CD4-positive, alpha-beta T cell treated with Interleukin-4 for 1 hour (primary cell): ENCODE measurements around the gene MAPK11.
A peak's percentile ranks its signal among the peaks of the same experiment; 100 is the strongest.

Experiments used
- DNase-seq, 2 donors: peaks; one replicate each; pipeline ENCODE4 v3.0.0-alpha.2; 2020 to 2022

MAPK11 gene

DNA sequence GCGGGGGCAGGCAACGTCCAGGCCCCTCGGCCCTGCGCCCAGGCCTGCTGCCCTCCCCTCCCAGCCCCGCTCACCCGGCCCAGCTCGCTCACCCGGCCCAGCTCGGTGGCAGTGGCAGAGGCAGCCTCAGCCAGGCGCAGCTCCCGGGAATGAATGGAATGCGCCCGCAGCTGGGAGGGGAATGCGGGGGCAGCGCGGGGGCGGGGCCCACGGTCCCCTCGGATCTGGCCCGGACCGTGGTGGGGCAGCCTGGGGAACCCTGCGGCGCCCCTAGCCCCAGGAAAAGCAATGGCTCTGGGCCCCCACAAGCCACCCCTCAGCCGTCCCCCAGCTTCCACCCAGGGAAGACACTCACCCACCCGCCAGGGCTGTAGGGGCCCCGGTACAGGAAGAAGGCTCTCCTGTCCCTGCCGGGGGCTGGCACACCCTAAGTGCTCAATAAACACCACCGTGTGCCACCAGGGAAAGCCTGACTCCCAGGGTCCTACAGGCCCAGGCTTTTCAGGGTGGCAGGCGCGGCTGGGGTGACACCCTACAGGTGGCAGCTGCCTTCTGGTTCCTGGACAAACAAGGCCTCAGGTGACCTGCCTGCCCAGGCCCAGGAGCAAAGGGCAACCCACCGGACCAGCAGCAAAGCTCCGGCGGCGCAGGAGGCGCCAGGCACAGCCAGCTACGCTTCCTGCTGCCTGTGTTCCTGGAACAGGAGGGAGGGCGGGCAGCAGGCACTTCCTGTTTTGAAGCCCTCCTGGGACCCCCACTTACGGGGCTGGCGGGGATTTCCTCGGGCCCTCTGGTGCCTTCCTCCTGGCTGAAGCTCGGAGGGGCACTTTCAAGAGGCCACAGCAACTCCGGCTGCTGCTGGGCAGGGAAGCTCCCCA is 23.5 kb upstream of the MAPK11 start:
- no peak for DNase-seq

DNA sequence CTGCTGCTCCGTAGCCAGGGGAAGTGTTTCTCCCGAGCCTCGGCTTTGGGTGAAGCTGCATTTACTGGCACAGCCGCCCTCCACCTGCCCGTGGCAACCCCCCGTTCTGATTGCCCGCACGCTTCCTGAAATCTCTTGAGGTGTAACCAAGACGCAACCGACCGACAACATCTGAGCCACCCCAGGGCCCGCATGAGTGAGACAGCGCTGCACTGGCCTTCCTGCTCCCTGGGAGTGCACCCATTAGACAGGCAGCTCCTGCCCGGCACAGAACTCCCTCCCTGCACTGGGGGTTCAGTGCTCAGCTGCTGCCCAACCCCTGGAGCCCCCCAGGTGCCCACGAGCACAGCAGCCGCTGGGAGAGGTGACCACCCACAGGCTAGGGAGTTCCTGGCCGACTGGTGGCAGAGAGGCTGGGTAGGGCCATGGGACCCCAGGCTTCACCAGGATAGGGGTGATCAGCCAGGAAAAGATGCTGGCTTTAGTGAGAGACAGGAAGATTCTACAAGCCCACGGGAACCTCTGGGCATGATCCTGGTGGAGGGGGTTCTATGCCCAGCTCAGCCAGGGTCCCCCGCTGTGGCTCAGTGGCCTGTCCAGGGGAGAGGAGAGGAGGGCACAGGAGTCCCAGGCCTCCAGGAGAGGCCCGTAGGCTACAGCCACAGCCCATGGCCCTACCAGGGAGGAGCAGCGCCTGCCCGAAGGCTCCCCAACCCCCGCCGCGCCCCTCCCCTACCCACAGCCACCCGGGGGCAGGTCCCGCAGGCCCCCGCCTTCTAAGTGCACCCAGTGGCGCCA is 22.7 kb upstream of the MAPK11 start:
- DNase-seq = peak in 1 of 2 donors; percentile 47

DNA sequence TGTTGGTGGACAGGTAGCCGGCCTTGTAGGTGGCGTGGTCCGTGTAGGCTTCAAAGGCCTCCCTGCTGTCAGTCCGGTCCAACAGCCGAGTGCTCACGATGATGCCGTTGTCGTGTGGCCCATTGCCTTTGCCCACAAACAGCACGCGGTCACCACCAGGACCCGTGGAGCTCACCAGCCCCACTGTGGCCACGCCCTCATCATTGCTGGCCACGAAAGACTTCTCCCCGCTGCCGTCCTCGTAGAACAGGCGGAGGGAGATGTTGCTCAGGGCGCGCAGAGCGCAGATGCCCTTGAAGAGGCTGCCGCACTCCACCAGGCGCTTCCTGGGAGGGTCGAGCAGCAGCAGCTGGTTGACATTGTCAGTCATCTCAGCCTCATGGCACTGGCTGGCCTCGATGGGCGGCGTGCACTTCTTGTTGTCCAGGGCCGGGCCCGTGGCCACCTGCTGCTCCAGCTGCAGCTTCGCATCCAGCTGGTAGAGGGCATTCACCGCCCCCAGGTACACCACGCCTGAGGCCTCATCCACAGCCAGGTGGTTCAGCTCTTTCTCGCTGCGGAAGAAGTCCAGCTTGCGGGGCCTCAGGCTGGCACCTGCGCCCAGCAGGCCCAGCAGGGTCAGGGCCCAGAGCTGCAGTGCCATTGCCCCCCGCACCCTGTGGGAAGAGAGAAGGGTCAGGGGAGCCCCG is 19.9 kb upstream of the MAPK11 start:
- DNase-seq = no peak

DNA sequence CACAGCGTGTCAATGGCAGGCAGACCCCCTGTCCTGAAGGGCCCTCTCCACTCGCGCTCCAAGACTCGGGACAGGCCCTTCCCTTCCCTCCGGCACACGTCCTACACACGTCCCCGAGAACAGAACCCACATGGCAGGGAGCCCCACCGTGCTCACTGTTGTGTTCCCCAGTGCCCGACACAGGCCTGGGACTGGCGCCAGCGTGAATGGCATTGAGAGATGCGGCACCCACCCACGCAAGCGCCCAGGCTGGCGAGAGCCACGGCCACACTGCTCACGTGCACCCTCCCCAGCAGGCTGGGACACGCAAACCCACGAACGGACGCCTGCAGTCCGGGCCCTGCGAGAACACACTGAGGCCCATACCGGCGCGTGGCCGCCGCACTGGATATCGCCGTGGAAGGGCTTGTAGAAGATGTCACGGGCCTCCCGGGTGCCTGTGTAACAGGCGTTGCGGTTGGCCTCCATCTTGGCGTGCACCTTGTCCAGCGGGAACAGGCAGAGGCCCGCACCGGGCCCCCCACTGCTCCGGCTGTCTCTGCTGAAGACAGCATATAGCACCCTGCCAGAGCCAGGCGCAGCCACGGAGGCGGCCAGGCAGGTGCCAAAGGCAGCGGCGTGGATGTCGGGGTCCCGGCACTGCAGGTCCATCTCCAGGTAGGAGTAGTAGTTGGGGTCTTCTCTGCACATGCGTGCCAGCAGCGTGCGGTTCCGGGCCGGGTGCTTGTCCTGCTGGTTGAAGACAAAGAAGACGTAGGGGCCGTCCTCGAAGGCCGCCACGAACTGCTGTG is 19.2 kb upstream of the MAPK11 start:
- DNase-seq = no peak

GRCh38 chr22:50287731-50288130 is 17.6 kb upstream of the MAPK11 start:
- no peak for DNase-seq

- no peak for DNase-seq
Measured at GRCh38 chr22:50286701-50287318, 16.6 kb upstream of the MAPK11 start.

DNA sequence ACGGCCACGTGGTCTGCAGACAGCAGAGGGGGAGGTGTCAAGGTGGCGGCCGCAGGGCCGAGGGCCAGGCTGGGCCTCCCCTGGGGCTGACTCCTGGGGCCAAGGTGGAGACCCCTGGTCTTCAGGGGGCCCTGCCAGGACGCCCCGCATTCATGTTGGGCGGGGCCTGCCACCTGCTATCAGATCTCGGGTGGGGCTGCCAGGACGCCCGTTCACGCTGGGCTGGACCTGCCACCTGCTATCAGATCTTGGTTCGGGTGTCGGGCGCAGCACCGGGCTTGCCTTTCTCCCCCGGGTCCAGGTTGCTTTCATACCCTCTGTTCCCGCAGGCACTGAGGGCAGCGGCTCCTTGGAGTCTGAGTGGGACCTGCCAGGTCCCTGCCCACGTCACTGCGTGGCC is 16.1 kb upstream of the MAPK11 start:
- DNase-seq = no peak

GRCh38 chr22:50285568-50286229 is 15.5 kb upstream of the MAPK11 start:
- DNase-seq = no peak

- DNase-seq = no peak
Measured at GRCh38 chr22:50284479-50284878, 14.3 kb upstream of the MAPK11 start.

DNA sequence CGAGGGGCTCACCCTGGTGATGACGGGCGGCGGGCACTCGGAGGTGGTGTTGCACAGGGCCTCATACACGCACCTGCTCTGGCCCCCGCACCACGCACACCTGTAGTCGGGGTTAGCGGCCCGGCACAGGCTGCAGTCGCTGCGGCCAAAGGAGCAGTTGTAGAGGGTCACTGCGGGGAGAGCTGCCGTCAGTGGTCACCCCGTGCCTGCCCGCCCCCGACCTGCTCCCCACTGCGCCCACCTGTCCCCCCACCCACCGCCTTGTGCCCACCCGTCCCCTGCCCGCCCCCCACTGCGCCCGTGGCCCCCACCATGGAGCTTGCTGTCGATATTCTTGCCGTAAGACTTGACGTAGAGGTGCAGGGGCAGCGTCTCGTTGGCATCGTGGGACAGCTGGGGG is 13.6 kb upstream of the MAPK11 start:
- DNase-seq = no peak

DNA sequence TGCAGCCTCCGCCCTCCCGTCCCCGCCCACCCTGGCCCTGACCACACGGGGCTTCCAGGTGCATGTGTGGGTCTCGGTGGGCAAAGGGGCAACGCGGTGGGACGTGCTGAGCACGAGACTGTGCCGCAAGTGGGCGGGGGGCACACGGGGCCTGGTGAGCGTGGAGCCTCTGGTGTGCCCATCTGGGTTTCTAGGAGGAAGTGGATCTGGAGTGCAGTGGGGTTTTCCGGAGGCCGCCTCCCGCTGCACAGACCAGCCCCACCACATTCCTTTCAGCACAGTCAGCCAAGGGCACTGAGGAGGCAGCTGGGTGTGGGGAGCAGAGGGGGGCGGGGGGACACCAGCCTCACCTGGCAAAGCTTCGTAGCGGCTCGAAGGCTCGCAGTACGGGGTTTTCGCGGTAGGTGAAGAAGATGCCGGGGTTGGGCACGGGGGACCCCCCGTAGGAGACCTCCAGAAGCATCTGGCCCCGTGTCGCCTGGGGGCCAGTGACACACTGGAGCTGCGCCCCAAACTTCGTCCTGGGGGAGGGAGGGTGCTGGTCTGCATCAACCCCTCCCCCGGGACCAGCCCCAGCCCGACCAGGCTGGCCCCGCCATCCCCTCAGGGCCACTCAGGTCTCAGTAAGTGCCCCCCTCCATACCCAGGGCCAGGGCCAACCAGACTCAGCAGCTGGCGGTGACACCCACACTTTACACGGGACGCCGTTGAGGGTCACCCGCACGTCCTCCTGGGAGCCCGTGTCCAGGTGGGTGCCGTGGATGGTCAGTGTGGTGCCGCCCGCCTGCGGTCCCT is 12.4 kb upstream of the MAPK11 start:
- no peak for DNase-seq

DNA sequence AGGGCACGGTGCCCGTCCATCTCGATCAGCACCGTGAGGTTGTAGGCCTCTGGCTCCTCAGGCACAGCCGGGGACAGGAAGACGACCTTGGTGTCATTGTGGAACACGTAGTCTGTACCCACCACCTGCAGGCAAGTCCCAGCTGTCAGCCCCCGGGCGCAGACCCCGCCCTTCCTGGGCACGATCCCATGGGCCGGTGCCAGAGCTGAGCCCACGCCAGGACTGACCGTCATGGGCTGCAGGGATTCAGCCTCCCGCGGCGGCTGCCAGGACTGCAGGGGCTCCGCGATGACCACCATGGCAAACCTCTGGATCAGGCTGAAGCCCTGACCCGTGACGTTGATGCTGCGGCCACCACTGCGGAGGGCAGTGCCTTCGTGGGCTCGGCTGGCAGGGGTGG is 11.8 kb upstream of the MAPK11 start:
- DNase-seq = no peak

DNA sequence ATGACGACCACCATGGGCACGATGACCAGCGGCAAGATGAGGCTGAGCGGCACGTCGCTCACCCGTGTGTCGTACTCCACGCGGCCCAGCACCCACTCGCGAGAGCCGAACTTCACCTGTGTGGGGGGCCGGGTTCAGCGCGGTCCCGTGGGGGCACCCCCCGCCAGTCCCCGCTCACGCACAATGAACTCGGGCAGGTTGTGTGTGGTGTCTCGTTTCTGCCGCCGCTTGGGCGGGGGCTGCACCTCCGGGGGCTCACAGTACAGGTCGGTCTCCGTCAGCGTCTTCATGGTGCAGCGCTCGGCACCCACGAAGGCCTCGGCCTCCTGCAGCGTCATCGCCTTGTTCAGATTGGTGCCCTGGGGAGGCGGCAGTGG is 11.2 kb upstream of the MAPK11 start:
- no peak for DNase-seq

GRCh38 chr22:50280708-50281383 is 10.7 kb upstream of the MAPK11 start:
- no peak for DNase-seq

GRCh38 chr22:50280022-50280707 is 10.0 kb upstream of the MAPK11 start:
- DNase-seq = no peak

- no peak for DNase-seq
Measured at GRCh38 chr22:50278956-50279619, 8.9 kb upstream of the MAPK11 start.

DNA sequence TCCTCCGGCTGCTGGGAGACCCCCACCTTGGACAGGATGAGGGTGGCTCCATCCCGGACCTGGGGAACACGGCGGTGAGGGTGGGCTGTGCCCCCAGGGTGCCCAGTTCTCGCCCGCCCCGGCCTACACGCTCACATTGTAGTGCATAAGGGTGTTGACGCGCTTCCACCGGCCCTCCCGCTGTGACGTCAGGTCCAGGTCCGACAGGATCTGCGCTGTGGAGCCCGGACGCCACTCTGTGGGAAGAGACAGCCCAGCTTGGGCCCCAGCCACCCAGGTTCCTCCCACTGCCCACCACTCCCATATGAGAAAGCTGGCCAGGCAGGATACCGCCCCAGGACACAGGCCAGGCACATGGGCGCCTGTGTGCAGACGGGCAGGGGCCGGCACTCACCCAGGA is 8.3 kb upstream of the MAPK11 start:
- no peak for DNase-seq

- DNase-seq = no peak
Measured at GRCh38 chr22:50277761-50278160, 7.6 kb upstream of the MAPK11 start.

- peak; percentile 51 to 67 for DNase-seq
Measured at GRCh38 chr22:50276143-50276542, 6.0 kb upstream of the MAPK11 start.
